ENCODE measurements around the gene OR12D1.

DNA sequence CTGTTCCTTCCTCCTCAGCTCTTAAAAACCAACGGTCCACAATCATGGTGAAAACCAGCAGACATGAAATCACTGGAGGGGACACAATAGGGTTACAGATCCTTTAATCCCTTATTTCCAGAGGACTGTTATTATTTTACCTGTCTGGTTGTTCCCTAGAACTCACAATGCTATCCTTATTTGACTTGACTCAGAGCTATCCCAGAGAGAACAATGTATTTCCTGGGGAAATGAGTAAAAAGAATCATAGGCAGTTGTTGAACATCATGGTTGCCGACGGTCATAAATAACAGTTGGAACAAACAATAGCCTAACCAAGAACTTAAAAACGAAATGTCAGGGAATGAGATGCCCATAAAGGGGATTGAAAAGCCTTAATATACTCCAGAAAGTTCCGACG, 51.5 kb downstream of the OR12D1 start:
- TF ChIP-seq, protein P1, sequence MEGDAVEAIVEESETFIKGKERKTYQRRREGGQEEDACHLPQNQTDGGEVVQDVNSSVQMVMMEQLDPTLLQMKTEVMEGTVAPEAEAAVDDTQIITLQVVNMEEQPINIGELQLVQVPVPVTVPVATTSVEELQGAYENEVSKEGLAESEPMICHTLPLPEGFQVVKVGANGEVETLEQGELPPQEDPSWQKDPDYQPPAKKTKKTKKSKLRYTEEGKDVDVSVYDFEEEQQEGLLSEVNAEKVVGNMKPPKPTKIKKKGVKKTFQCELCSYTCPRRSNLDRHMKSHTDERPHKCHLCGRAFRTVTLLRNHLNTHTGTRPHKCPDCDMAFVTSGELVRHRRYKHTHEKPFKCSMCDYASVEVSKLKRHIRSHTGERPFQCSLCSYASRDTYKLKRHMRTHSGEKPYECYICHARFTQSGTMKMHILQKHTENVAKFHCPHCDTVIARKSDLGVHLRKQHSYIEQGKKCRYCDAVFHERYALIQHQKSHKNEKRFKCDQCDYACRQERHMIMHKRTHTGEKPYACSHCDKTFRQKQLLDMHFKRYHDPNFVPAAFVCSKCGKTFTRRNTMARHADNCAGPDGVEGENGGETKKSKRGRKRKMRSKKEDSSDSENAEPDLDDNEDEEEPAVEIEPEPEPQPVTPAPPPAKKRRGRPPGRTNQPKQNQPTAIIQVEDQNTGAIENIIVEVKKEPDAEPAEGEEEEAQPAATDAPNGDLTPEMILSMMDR (conservative IDR thresholded peaks at IDR 0.05; ENCODE audit: low read depth, low read length) = no peak
- no peak for TF ChIP-seq POLR2A (IDR thresholded peaks at IDR 0.05; ENCODE audit: low read depth, low read length)
- no peak for TF ChIP-seq MAZ (IDR thresholded peaks at IDR 0.05; ENCODE audit: borderline replicate concordance, low read depth, low read length)
- no peak for TF ChIP-seq RFX5 (IDR thresholded peaks at IDR 0.05; ENCODE audit: low read depth, low read length)
- TF ChIP-seq RCOR1 (IDR thresholded peaks at IDR 0.05; ENCODE audit: insufficient replicate concordance, low read length) = no peak
- no peak for TF ChIP-seq CEBPB (IDR thresholded peaks at IDR 0.05; ENCODE audit: low read depth, low read length)
- TF ChIP-seq FOS (IDR thresholded peaks at IDR 0.05; ENCODE audit: low read depth, low read length) = no peak
- TF ChIP-seq CHD1 (IDR thresholded peaks at IDR 0.05; ENCODE audit: low read depth, low read length) = no peak
- TF ChIP-seq, protein P2, sequence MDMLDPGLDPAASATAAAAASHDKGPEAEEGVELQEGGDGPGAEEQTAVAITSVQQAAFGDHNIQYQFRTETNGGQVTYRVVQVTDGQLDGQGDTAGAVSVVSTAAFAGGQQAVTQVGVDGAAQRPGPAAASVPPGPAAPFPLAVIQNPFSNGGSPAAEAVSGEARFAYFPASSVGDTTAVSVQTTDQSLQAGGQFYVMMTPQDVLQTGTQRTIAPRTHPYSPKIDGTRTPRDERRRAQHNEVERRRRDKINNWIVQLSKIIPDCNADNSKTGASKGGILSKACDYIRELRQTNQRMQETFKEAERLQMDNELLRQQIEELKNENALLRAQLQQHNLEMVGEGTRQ (IDR thresholded peaks at IDR 0.05; ENCODE audit: low read depth, low read length) = no peak
- TF ChIP-seq MXI1 (IDR thresholded peaks at IDR 0.05; ENCODE audit: borderline replicate concordance, low read depth, low read length) = no peak
- TF ChIP-seq RAD21 (IDR thresholded peaks at IDR 0.05; ENCODE audit: low read length) = no peak
- no peak for TF ChIP-seq SMC3 (IDR thresholded peaks at IDR 0.05; ENCODE audit: low read depth, low read length)

Measured in IMR-90 (cell line).